Transverse colon (tissue), 4 donors: ENCODE data around the gene CTSL. TPM values are rescaled to one million over a fixed set of nuclear protein-coding genes. Genes with fewer than 3 reads are reported as not detected.
"Not testable (repeated sequence)": the region's sequence is repeated elsewhere in the genome, so short reads cannot be mapped to it uniquely, and the experiment has no call there.

Source experiments
- DNase-seq: peaks from one replicate; pipeline ENCODE4 v3.0.0-alpha.2; 2019
- H3K27ac ChIP-seq, 4 donors: fragments of 200-600 bp; sonication (generic); 2 replicates each; pipeline ENCODE4 v1.5.1; 2016 to 2018; ENCODE audit warnings: inconsistent platforms in 4 of 4
- H3K27me3 ChIP-seq: fragments of 200-600 bp; sonication (generic); 2 replicates; pipeline ENCODE4 v1.5.1; 2017; ENCODE audit warnings: inconsistent platforms
- H3K36me3 ChIP-seq, 4 donors: fragments of 200-600 bp; sonication (generic); 2 replicates each; pipeline ENCODE4 v1.5.1; 2017 to 2019; ENCODE audit warnings: inconsistent platforms in 4 of 4
- H3K4me1 ChIP-seq, 4 donors: fragments of 200-600 bp; sonication (generic); 2 replicates each; pipeline ENCODE4 v1.5.1; 2017 to 2020; ENCODE audit warnings: inconsistent platforms in 4 of 4
- H3K4me3 ChIP-seq, 4 donors: fragments of 200-600 bp; sonication (generic); 1 replicate in 1 of 4; 2 replicates in 3 of 4; pipeline versions ENCODE4 v1.5.1 to v1.6.1; 2017 to 2019; ENCODE audit warnings: inconsistent platforms in 4 of 4
- H3K9me3 ChIP-seq, 2 donors: fragments of 200-600 bp; sonication (generic); 2 replicates each; pipeline ENCODE4 v1.5.1; 2017 to 2019; ENCODE audit warnings: inconsistent platforms in 2 of 2
- CTCF ChIP-seq, 5 experiments: fragments of 200-600 bp in 3 of 5; fragments of 450-650 bp in 2 of 5; sonication (generic) in 3 of 5; IDR thresholded peaks; 1 replicate in 2 of 5; 2 replicates in 3 of 5; pipeline ENCODE4 v1.5.1; 2016 to 2017; ENCODE audit warnings: antibody characterized with exemption in 5 of 5, inconsistent platforms in 3 of 5, mild to moderate bottlenecking in 2 of 5, moderate library complexity in 1 of 5
- EP300 ChIP-seq: sonication (generic); formaldehyde crosslinking; IDR thresholded peaks from one replicate; pipeline ENCODE4 v1.6.1; 2017; ENCODE audit warnings: antibody characterized with exemption, low read depth
- POLR2A ChIP-seq: fragments of 450-650 bp; IDR thresholded peaks from one replicate; pipeline ENCODE4 v1.6.1; 2016; ENCODE audit warnings: antibody characterized with exemption, mild to moderate bottlenecking, moderate library complexity
- POLR2AphosphoS5 ChIP-seq, 3 donors: sonication (generic); formaldehyde crosslinking; IDR thresholded peaks; one replicate each; pipeline ENCODE4 v1.6.1; 2016; ENCODE audit warnings: antibody characterized with exemption in 3 of 3
- WGBS, 2 donors: methylation state at CpG; one replicate each; pipeline ENCODE4 v1.1.5; 2018; ENCODE audit warnings: low coverage in 1 of 2; 5-methylcytosine and 5-hydroxymethylcytosine counted together
- in situ Hi-C, 4 donors: fragments of 200-750 bp; cut with MboI; loops; one replicate each; pipeline versions ENCODE4 v1.15.0 to v1.15.1; 2017; ENCODE audit warnings: low sequenced_read_pairs in 3 of 4, low pct_ligation_motif_present in 1 of 4, low pct_unique_long_range_greater_than_20kb in 1 of 4
- intact Hi-C: fragments of 100-400 bp; cut with DNase I; formaldehyde crosslinking; loops from one replicate; pipeline ENCODE4 v1.15.1; 2023; ENCODE audit warnings: low total_unique reads
- total RNA-seq, 4 donors: library from RNA; depleted of rRNA; stranded (reverse); fragments of >200 nt; gene quantifications; one replicate each; pipeline ENCODE4 v1.1.0, GENCODE V29; 2016

CTSL gene
- total RNA-seq, 4 donors from 2014 or later: 26.7 to 108 (median 66.6) TPM

DNA sequence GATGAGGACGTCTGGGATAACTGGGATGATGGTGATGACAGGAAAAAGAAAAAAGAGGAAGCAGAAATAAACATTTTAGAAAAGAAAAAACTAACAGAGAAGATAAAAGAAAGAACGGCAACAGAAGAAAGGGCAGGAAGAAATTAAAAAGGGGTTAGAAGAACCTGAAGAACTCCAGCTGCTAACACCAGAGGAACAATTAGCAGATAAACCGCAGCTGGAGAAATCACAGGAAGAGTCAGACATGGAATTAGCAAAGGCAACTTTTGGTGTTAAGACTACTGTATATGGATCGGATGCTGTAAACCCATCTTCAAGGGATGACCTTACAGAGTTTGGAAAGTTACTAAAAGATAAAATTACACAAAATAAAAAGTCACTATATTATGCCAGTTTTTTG lies 15.4 kb downstream of the CTSL start:
- H3K27ac ChIP-seq: no peak overlapping the region
- no peak overlapping the region for H3K4me3 ChIP-seq
- WGBS, 2 donors: 55 to 57% methylated on average over 4 of the region's 4 CpGs
- peaks cover 8% of the 10 kb centered on the region for H3K27me3 ChIP-seq
- H3K9me3 ChIP-seq: peaks cover 0 to 5% of the 10 kb centered on the region in 2 donors
- in situ Hi-C loops: no loop called here
- TF ChIP-seq POLR2A: no peak
- no peak for DNase-seq
- no peaks in the 10 kb centered on the region for H3K4me1 ChIP-seq
- intact Hi-C loops: no loop called here
- no peaks in the 10 kb centered on the region for H3K36me3 ChIP-seq

DNA sequence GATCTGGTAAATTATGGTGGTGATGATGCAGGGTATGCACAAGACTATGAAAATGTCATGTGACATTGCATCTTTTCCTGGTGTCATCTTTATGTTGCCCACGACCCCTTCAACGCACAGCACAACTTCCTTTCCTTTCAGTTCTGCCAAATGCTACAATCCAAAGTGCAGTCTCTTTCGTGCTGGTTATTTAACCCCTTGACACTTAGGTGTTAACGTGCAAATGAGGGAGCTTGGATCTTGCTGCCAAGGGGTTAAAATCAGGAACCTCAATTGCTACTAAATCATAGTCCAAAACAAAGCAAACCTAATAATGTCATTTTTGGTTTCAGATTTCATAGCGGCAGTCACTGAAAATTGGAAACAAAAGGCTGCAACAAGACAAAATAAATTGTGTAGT lies 16.0 kb downstream of the CTSL start:
- DNase-seq: no peak
- WGBS, 2 donors: 16 to 28% methylated on average over 5 of the region's 5 CpGs
- no peak overlapping the region for H3K27ac ChIP-seq
- intact Hi-C loops: no loop called here
- no peaks in the 10 kb centered on the region for H3K36me3 ChIP-seq
- no peaks in the 10 kb centered on the region for H3K4me1 ChIP-seq
- in situ Hi-C loops: no loop called here
- H3K9me3 ChIP-seq: peaks cover 0 to 5% of the 10 kb centered on the region in 2 donors
- peaks cover 5% of the 10 kb centered on the region for H3K27me3 ChIP-seq
- no peak for TF ChIP-seq POLR2A
- no peak for TF ChIP-seq EP300
- TF ChIP-seq POLR2AphosphoS5 (IDR thresholded peaks at IDR 0.05): no peak
- no peak overlapping the region for H3K4me3 ChIP-seq

DNA sequence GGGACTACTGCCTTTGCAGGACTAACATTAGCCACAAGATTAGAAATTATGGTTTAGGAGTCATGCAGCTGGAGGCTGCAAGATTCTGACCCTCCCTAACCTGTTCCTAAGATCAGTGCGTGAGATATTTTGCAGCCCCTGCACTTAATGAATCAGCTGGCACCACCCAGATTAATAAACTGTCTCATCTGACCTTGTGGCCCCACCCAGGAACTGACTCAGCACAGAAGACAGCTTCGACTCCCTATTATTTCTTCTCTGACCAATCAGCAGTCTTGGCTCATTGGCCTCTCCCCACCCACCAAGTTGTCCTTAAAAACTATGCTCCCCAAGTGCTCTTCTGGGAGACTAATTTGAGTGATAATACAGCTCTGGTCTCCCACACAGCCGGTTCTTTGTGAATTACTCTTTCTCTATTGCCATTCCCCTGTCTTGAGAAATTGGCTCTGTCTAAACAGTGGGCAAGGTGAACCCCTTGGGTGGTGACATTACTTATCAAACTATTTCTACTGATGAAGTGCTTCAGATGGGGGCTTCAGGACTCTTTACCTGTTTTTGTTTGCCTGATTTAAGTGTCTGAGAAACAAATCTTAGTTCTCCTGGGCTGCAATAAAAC lies 17.0 kb downstream of the CTSL start:
- no peaks in the 10 kb centered on the region for H3K4me1 ChIP-seq
- no peak for DNase-seq
- no peak for TF ChIP-seq POLR2A
- TF ChIP-seq EP300: no peak
- no peak for TF ChIP-seq CTCF (IDR thresholded peaks at IDR 0.05)
- TF ChIP-seq POLR2AphosphoS5 (IDR thresholded peaks at IDR 0.05): no peak
- in situ Hi-C loops: no loop called here
- no peak overlapping the region for H3K4me3 ChIP-seq
- intact Hi-C loops: no loop called here
- H3K36me3 ChIP-seq: no peaks in the 10 kb centered on the region
- WGBS, 2 donors: 60 to 85% methylated on average over 1 to 3 of the region's 3 CpGs
- H3K27me3 ChIP-seq: peaks cover 4% of the 10 kb centered on the region
- no peak overlapping the region for H3K27ac ChIP-seq
- peaks cover 0 to 5% of the 10 kb centered on the region in 2 donors for H3K9me3 ChIP-seq

- WGBS, 2 donors: 87 to 91% methylated on average over 4 to 7 of the region's 7 CpGs
- H3K27me3 ChIP-seq, intact Hi-C loops, H3K9me3 ChIP-seq, H3K4me3 ChIP-seq, H3K4me1 ChIP-seq, H3K27ac ChIP-seq, DNase-seq, H3K36me3 ChIP-seq, in situ Hi-C loops: not testable (repeated sequence)
Measured at GRCh38 chr9:87744247-87744646, 18.3 kb downstream of the CTSL start.

DNA sequence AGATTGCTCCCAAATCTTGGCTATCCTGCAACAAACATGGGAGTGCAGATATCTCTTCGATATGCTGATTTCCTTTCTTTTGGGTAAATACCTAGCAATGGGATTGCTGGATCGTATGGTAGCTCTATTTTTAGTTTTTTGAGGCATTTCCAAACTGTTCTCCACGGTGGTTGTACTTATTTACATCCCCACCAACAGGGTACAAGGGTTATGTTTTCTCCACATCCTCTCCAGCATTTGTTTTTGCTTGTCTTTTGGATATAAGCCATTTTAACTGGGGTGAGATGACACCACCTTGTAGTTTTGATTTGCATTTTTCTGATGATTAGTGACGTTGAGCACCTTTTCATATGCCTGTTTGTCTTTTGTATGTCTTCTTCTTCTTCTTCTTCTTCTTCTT lies 20.3 kb downstream of the CTSL start:
- in situ Hi-C loops: no loop called here
- H3K27me3 ChIP-seq: no peaks in the 10 kb centered on the region
- WGBS, 2 donors: 61 to 63% methylated on average over 4 of the region's 4 CpGs

More for the DNA sequence above, 20.3 kb downstream of the CTSL start:
- Histone ChIP-seq H3K36me3 (no peaks in the 10 kb centered on the region), H3K9me3 (peaks cover 0 to 5% of the 10 kb centered on the region in 2 donors), H3K4me3 (no peak overlapping the region), H3K27ac (no peak overlapping the region), H3K4me1 (no peaks in the 10 kb centered on the region)
- DNase-seq: no peak
- intact Hi-C loops: no loop called here
- no peak for TF ChIP-seq CTCF (IDR thresholded peaks at IDR 0.05)
- TF ChIP-seq POLR2A: no peak
- TF ChIP-seq POLR2AphosphoS5 (IDR thresholded peaks at IDR 0.05): no peak
- no peak for TF ChIP-seq EP300
